HG03064 (cell line): ENCODE measurements around the gene ARRB2.

Source experiments
- ATAC-seq: cut with Tn5 transposase; IDR thresholded peaks from one replicate; pipeline ENCODE4 v1.9.1; 2021; ENCODE audit warnings: low read depth; ENCODE audit not compliant: unreplicated experiment

The ARRB2 gene

GRCh38 chr17:4722678-4723240, 12.3 kb downstream of the ARRB2 start:
- ATAC-seq = no peak

- ATAC-seq = no peak
These were observed 14.2 kb downstream of the ARRB2 start for GRCh38 chr17:4724650-4725049.

GRCh38 chr17:4725646-4726310, 15.3 kb downstream of the ARRB2 start:
- ATAC-seq = no peak

- ATAC-seq = no peak
These were observed 17.7 kb downstream of the ARRB2 start for GRCh38 chr17:4728124-4728523.

GRCh38 chr17:4733073-4733531, 22.7 kb downstream of the ARRB2 start:
- no peak for ATAC-seq

GRCh38 chr17:4734857-4735475, 24.5 kb downstream of the ARRB2 start:
- no peak for ATAC-seq

- no peak for ATAC-seq
These were observed 25.6 kb downstream of the ARRB2 start for GRCh38 chr17:4735876-4736651.

- no peak for ATAC-seq
These were observed 28.0 kb downstream of the ARRB2 start for GRCh38 chr17:4738136-4739121.

GRCh38 chr17:4739122-4740024, 28.9 kb downstream of the ARRB2 start, which contains the start of the genes CXCL16 and ZMYND15:
CXCL16 (minus strand) TSS chr17:4739928; CDS start chr17:4739339, 589 bp downstream.
ZMYND15 (plus strand) TSS chr17:4739833; CDS start chr17:4740549, 716 bp downstream.
- ATAC-seq = no peak

- no peak for ATAC-seq
These were observed 29.6 kb downstream of the ARRB2 start for GRCh38 chr17:4740025-4740351.

GRCh38 chr17:4740584-4740983, 30.2 kb downstream of the ARRB2 start:
- ATAC-seq = no peak

GRCh38 chr17:4741544-4741943, 31.1 kb downstream of the ARRB2 start:
- no peak for ATAC-seq

GRCh38 chr17:4742133-4742532, 31.7 kb downstream of the ARRB2 start:
- ATAC-seq = no peak

- ATAC-seq = no peak
These were observed 32.2 kb downstream of the ARRB2 start for GRCh38 chr17:4742629-4743028.

GRCh38 chr17:4743216-4743615, 32.8 kb downstream of the ARRB2 start:
- no peak for ATAC-seq

- no peak for ATAC-seq
These were observed 33.5 kb downstream of the ARRB2 start for GRCh38 chr17:4743898-4744297.

- no peak for ATAC-seq
These were observed 34.9 kb downstream of the ARRB2 start for GRCh38 chr17:4744999-4745969.

GRCh38 chr17:4747847-4748246, 37.4 kb downstream of the ARRB2 start:
- no peak for ATAC-seq
